ENCODE data around the gene TNPO2. TPM values are rescaled to one million over a fixed set of nuclear protein-coding genes. Genes with fewer than 3 reads are reported as not detected.

TNPO2 gene
- polyA plus RNA-seq, 3 donors: 0.28 to 45.2 (median 0.52) TPM

DNA sequence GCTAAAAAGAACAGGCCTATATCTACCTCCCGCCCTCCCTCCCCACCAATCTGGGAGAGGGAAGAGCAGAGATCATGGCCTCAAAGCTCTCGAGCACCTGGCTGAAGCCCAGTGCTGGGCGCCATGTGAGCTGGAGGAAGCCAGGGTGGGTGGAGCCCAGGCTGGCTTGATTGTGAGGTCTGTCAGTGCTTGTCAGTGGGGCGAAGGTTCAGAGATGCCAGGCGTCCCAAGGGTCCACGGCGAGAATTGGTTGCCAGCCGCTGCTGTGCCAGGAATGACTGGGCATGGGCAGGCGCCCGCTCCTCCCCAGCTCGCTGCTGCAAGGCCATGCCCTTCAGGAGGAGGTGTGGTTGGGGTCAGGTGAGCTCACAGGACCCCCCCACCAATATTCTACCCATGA lies 39.4 kb upstream of the TNPO2 start:
- intact Hi-C loops (cut with micrococcal nuclease): loop anchor here in 1 of 2 donors (5.0 kb wide), 2 partner anchors 34 to 84 kb away; no protein-coding TSS in a partner anchor
- Histone ChIP-seq H3K9ac (ENCODE audit: insufficient read depth, low read length, poor library complexity, severe bottlenecking) (no peak overlapping the region), H3K27ac (ENCODE audit: low read depth in 1 of 2, low read length in 2 of 2) (no peak overlapping the region), H3K79me2 (ENCODE audit: insufficient read depth, low read length) (no peaks in the 10 kb centered on the region), H3K9me3 (replicated peaks in 1 of 2; ENCODE audit: control insufficient read depth in 1 of 2, insufficient read depth in 1 of 2, low read length in 2 of 2) (peaks cover 0 to 5% of the 10 kb centered on the region in 2 donors), H3K27me3 (ENCODE audit: control insufficient read depth in 2 of 2, insufficient read depth in 2 of 2, low read length in 2 of 2) (peaks cover 0 to under 1% of the 10 kb centered on the region in 2 donors), H3K4me1 (ENCODE audit: control insufficient read depth in 1 of 2, insufficient read depth in 2 of 2, low read length in 2 of 2) (peaks cover 0 to 6% of the 10 kb centered on the region in 2 donors), H3K4me2 (replicated peaks; ENCODE audit: extremely low read depth, low read length, poor library complexity, severe bottlenecking) (no peak overlapping the region), H4K20me1 (ENCODE audit: insufficient read depth, low read length) (no peaks in the 10 kb centered on the region), H3K36me3 (replicated peaks in 1 of 2; ENCODE audit: control insufficient read depth in 1 of 2, insufficient read depth in 2 of 2, low read length in 2 of 2) (no peaks in the 10 kb centered on the region), H2AFZ (ENCODE audit: insufficient read depth, low read depth, low read length, poor library complexity, severe bottlenecking) (no peak overlapping the region), H3K4me3 (replicated peaks in 1 of 3; ENCODE audit: low read depth in 2 of 3, low read length in 3 of 3) (no peak overlapping the region)
- Mint-ChIP-seq H3K27ac (peak overlapping the region in 1 of 7 donors; percentile 50), H3K4me1 (peaks cover 10% of the 10 kb centered on the region), H3K4me3 (no peak overlapping the region), H3K9me3 (peaks cover 0 to 5% (median 0%) of the 10 kb centered on the region in 7 donors), H3K27me3 (ENCODE audit: low read depth in 3 of 3) (peaks cover 0 to 9% (median 6%) of the 10 kb centered on the region in 3 donors), H3K36me3 (peaks cover 32 to 46% of the 10 kb centered on the region in 2 donors)
- DNase-seq: no peak
- WGBS (ENCODE audit: insufficient coverage): 92% methylated on average over 2 of the region's 11 CpGs
- TF ChIP-seq, protein P1, sequence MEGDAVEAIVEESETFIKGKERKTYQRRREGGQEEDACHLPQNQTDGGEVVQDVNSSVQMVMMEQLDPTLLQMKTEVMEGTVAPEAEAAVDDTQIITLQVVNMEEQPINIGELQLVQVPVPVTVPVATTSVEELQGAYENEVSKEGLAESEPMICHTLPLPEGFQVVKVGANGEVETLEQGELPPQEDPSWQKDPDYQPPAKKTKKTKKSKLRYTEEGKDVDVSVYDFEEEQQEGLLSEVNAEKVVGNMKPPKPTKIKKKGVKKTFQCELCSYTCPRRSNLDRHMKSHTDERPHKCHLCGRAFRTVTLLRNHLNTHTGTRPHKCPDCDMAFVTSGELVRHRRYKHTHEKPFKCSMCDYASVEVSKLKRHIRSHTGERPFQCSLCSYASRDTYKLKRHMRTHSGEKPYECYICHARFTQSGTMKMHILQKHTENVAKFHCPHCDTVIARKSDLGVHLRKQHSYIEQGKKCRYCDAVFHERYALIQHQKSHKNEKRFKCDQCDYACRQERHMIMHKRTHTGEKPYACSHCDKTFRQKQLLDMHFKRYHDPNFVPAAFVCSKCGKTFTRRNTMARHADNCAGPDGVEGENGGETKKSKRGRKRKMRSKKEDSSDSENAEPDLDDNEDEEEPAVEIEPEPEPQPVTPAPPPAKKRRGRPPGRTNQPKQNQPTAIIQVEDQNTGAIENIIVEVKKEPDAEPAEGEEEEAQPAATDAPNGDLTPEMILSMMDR (IDR thresholded peaks at IDR 0.05): no peak

DNA sequence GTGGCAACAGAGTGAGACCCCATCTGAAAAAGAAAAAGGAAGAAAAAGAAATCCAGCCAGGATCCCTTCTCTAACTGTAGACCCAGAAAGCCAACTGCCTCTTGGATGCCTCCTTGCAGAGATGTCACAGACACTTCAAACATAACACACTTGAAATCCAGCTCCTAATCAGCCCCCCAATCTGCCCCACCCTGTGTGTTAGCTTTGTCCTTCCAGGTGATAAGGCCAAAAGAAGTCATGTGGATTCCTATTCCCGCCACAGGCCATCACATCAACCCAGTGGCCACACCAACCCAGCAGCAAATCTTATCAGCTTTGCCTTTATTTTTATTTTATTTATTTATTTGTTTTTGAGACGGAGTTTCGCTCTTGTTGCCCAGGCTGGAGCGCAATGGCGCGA lies 36.0 kb upstream of the TNPO2 start:
- peaks cover 0 to 5% (median 0%) of the 10 kb centered on the region in 7 donors for H3K9me3 Mint-ChIP-seq
- WGBS (ENCODE audit: insufficient coverage): no CpG with 5 or more reads among the region's 6 CpGs
- Histone ChIP-seq H3K79me2 (ENCODE audit: insufficient read depth, low read length) (no peaks in the 10 kb centered on the region), H3K27ac (ENCODE audit: low read depth in 1 of 2, low read length in 2 of 2) (no peak overlapping the region), H3K27me3 (ENCODE audit: control insufficient read depth in 2 of 2, insufficient read depth in 2 of 2, low read length in 2 of 2) (peaks cover 0 to 4% of the 10 kb centered on the region in 2 donors), H3K4me3 (replicated peaks in 1 of 3; ENCODE audit: low read depth in 2 of 3, low read length in 3 of 3) (no peak overlapping the region), H3K9me3 (replicated peaks in 1 of 2; ENCODE audit: control insufficient read depth in 1 of 2, insufficient read depth in 1 of 2, low read length in 2 of 2) (peaks cover 0 to 5% of the 10 kb centered on the region in 2 donors), H3K9ac (ENCODE audit: insufficient read depth, low read length, poor library complexity, severe bottlenecking) (no peak overlapping the region), H4K20me1 (ENCODE audit: insufficient read depth, low read length) (no peaks in the 10 kb centered on the region), H3K36me3 (replicated peaks in 1 of 2; ENCODE audit: control insufficient read depth in 1 of 2, insufficient read depth in 2 of 2, low read length in 2 of 2) (no peaks in the 10 kb centered on the region), H3K4me1 (ENCODE audit: control insufficient read depth in 1 of 2, insufficient read depth in 2 of 2, low read length in 2 of 2) (peaks cover 4 to 8% of the 10 kb centered on the region in 2 donors), H3K4me2 (replicated peaks; ENCODE audit: extremely low read depth, low read length, poor library complexity, severe bottlenecking) (no peak overlapping the region), H2AFZ (ENCODE audit: insufficient read depth, low read depth, low read length, poor library complexity, severe bottlenecking) (no peak overlapping the region)
- no peak overlapping the region for H3K4me3 Mint-ChIP-seq
- peaks cover 17 to 25% of the 10 kb centered on the region in 2 donors for H3K36me3 Mint-ChIP-seq
- H3K27me3 Mint-ChIP-seq (ENCODE audit: low read depth in 3 of 3): peaks cover 7 to 12% (median 11%) of the 10 kb centered on the region in 3 donors
- H3K27ac Mint-ChIP-seq: no peak overlapping the region
- TF ChIP-seq, protein P1 (IDR thresholded peaks at IDR 0.05): no peak
- DNase-seq: no peak
- intact Hi-C loops (cut with micrococcal nuclease): loop anchor here in 1 of 2 donors (5.0 kb wide), 2 partner anchors 38 to 88 kb away; no protein-coding TSS in a partner anchor
- H3K4me1 Mint-ChIP-seq: peaks cover 12% of the 10 kb centered on the region
